Activated T-helper 2 cell treated with anti-CD3 and anti-CD28 coated beads, Interferon-gamma antibody, Interleukin-2, Interleukin-4, amounts not matched to agents 10 μg/mL and 5 μg/mL and 100 μg/mL, durations not matched to agents 14 hours and 24 hours and 36 hours (primary cell): ENCODE results near the gene ZBTB42. TPM values are rescaled to one million over a fixed set of nuclear protein-coding genes. Genes with fewer than 3 reads are reported as not detected.
"Not testable (repeated sequence)": the region's sequence is repeated elsewhere in the genome, so short reads cannot be mapped to it uniquely, and the experiment has no call there.

Source experiments
- DNase-seq: peaks from one replicate; pipeline ENCODE4 v3.0.0; 2021; ENCODE audit warnings: low spot score
- H3K27ac Mint-ChIP-seq: one replicate; pipeline ENCODE4 v1.8.0; 2021; ENCODE audit warnings: mixed read lengths
- H3K27me3 Mint-ChIP-seq: one replicate; pipeline ENCODE4 v1.8.0; 2021; ENCODE audit warnings: low read depth, mixed read lengths
- H3K36me3 Mint-ChIP-seq: one replicate; pipeline ENCODE4 v1.8.0; 2021; ENCODE audit warnings: low read depth, mixed read lengths
- H3K4me1 Mint-ChIP-seq: one replicate; pipeline ENCODE4 v1.8.0; 2021; ENCODE audit warnings: low read depth, mixed read lengths
- H3K4me3 Mint-ChIP-seq: one replicate; pipeline ENCODE4 v1.8.0; 2021; ENCODE audit warnings: low read depth, mild to moderate bottlenecking, moderate library complexity, mixed read lengths
- H3K9me3 Mint-ChIP-seq: one replicate; pipeline ENCODE4 v1.8.0; 2021; ENCODE audit warnings: mixed read lengths
- intact Hi-C: fragments of 100-400 bp; cut with micrococcal nuclease; formaldehyde crosslinking; loops from one replicate; pipeline ENCODE4 v1.15.1; 2023
- total RNA-seq: library from RNA; stranded (reverse); gene quantifications from 2 replicates; pipeline ENCODE4 v1.2.3, GENCODE V29; 2022

Gene ZBTB42
- total RNA-seq, 1 donor from 2014 or later, result 5.4 TPM

GRCh38 chr14:104820669-104821228 is 19.8 kb downstream of the ZBTB42 start:
- peaks cover 17% of the 10 kb centered on the region for H3K27me3 Mint-ChIP-seq
- intact Hi-C loops, result no loop called here
- peaks cover 6% of the 10 kb centered on the region for H3K4me1 Mint-ChIP-seq
- no peak overlapping the region for H3K4me3 Mint-ChIP-seq
- peaks cover 10% of the 10 kb centered on the region for H3K9me3 Mint-ChIP-seq
- H3K27ac Mint-ChIP-seq, result no peak overlapping the region
- H3K36me3 Mint-ChIP-seq, result peaks cover 11% of the 10 kb centered on the region
- DNase-seq, result no peak

- H3K27ac Mint-ChIP-seq, result no peak overlapping the region
- H3K4me3 Mint-ChIP-seq, result no peak overlapping the region
- H3K36me3 Mint-ChIP-seq, result peaks cover 11% of the 10 kb centered on the region
- DNase-seq, result no peak
- intact Hi-C loops, result no loop called here
- H3K4me1 Mint-ChIP-seq, result peaks cover 9% of the 10 kb centered on the region
- peaks cover 10% of the 10 kb centered on the region for H3K9me3 Mint-ChIP-seq
- peaks cover 19% of the 10 kb centered on the region for H3K27me3 Mint-ChIP-seq
Observed at GRCh38 chr14:104821229-104821945, 20.5 kb downstream of the ZBTB42 start.

GRCh38 chr14:104821971-104822608 is 21.2 kb downstream of the ZBTB42 start:
- Mint-ChIP-seq H3K36me3 (peaks cover 11% of the 10 kb centered on the region), H3K27ac (no peak overlapping the region), H3K27me3 (peaks cover 21% of the 10 kb centered on the region), H3K4me3 (no peak overlapping the region), H3K4me1 (peaks cover 9% of the 10 kb centered on the region), H3K9me3 (peaks cover 10% of the 10 kb centered on the region)
- DNase-seq, result no peak
- intact Hi-C loops, result no loop called here

- peaks cover 10% of the 10 kb centered on the region for H3K9me3 Mint-ChIP-seq
- H3K27ac Mint-ChIP-seq, result no peak overlapping the region
- H3K4me3 Mint-ChIP-seq, result no peak overlapping the region
- intact Hi-C loops, result no loop called here
- peaks cover 29% of the 10 kb centered on the region for H3K27me3 Mint-ChIP-seq
- peaks cover 11% of the 10 kb centered on the region for H3K4me1 Mint-ChIP-seq
- peaks cover 5% of the 10 kb centered on the region for H3K36me3 Mint-ChIP-seq
- no peak for DNase-seq
Observed at GRCh38 chr14:104822821-104823615, 22.1 kb downstream of the ZBTB42 start.

- intact Hi-C loops, result no loop called here
- H3K27ac Mint-ChIP-seq, result peak overlapping the region; percentile 3
Observed at GRCh38 chr14:104824353-104824997, 23.6 kb downstream of the ZBTB42 start.

GRCh38 chr14:104826189-104826860 is 25.4 kb downstream of the ZBTB42 start:
- peak overlapping the region; percentile 81 for H3K4me3 Mint-ChIP-seq
- intact Hi-C loops, result loop anchor here (1.0 to 5.0 kb wide), 3 partner anchors 25 to 74 kb away; partner anchors contain the start of genes SIVA1 and ZBTB42
- H3K9me3 Mint-ChIP-seq, result peaks cover 10% of the 10 kb centered on the region
- H3K4me1 Mint-ChIP-seq, result peaks cover 11% of the 10 kb centered on the region
- peak; percentile 87 for DNase-seq
- peaks cover 5% of the 10 kb centered on the region for H3K36me3 Mint-ChIP-seq
- H3K27me3 Mint-ChIP-seq, result peaks cover 29% of the 10 kb centered on the region
- H3K27ac Mint-ChIP-seq, result no peak overlapping the region

More at GRCh38 chr14:104824353-104824997, 23.6 kb downstream of the ZBTB42 start:
- H3K4me1 Mint-ChIP-seq, result peaks cover 11% of the 10 kb centered on the region
- no peak for DNase-seq
- H3K27me3 Mint-ChIP-seq, result peaks cover 29% of the 10 kb centered on the region
- H3K36me3 Mint-ChIP-seq, result peaks cover 5% of the 10 kb centered on the region
- H3K4me3 Mint-ChIP-seq, result peak overlapping the region; percentile 81
- H3K9me3 Mint-ChIP-seq, result peaks cover 10% of the 10 kb centered on the region

- Mint-ChIP-seq H3K4me3 (peak overlapping the region; percentile 53), H3K27me3 (peaks cover 29% of the 10 kb centered on the region), H3K4me1 (peaks cover 11% of the 10 kb centered on the region), H3K36me3 (peaks cover 5% of the 10 kb centered on the region), H3K9me3 (peaks cover 10% of the 10 kb centered on the region), H3K27ac (no peak overlapping the region)
- intact Hi-C loops, result loop anchor here (1.0 to 5.0 kb wide), 3 partner anchors 26 to 75 kb away; partner anchors contain the start of genes SIVA1 and ZBTB42
- no peak for DNase-seq
Observed at GRCh38 chr14:104826861-104827176, 25.9 kb downstream of the ZBTB42 start.

- Mint-ChIP-seq H3K36me3 (peaks cover 5% of the 10 kb centered on the region), H3K27me3 (peaks cover 29% of the 10 kb centered on the region), H3K4me3 (peak overlapping the region; percentile 53), H3K27ac (no peak overlapping the region), H3K4me1 (peaks cover 11% of the 10 kb centered on the region), H3K9me3 (peaks cover 10% of the 10 kb centered on the region)
- intact Hi-C loops, result loop anchor here (5.0 kb wide), 1 partner anchor 75 kb away; the partner anchor contains the start of gene SIVA1
- peak; percentile 41 for DNase-seq
Observed at GRCh38 chr14:104827177-104828055, 26.5 kb downstream of the ZBTB42 start.

- Mint-ChIP-seq H3K9me3 (no peaks in the 10 kb centered on the region), H3K27me3 (peaks cover 13% of the 10 kb centered on the region), H3K4me3 (no peak overlapping the region), H3K36me3 (no peaks in the 10 kb centered on the region), H3K4me1 (peaks cover 7% of the 10 kb centered on the region), H3K27ac (no peak overlapping the region)
- no peak for DNase-seq
- intact Hi-C loops, result no loop called here
Observed at GRCh38 chr14:104830781-104831180, 29.9 kb downstream of the ZBTB42 start.

- H3K27me3 Mint-ChIP-seq, result peaks cover 14% of the 10 kb centered on the region
- H3K4me1 Mint-ChIP-seq, H3K27ac Mint-ChIP-seq, H3K9me3 Mint-ChIP-seq, H3K4me3 Mint-ChIP-seq, H3K36me3 Mint-ChIP-seq, DNase-seq, intact Hi-C loops: not testable (repeated sequence)
Observed at GRCh38 chr14:104836171-104836935, 35.5 kb downstream of the ZBTB42 start.

- Mint-ChIP-seq H3K4me3 (no peak overlapping the region), H3K9me3 (no peaks in the 10 kb centered on the region), H3K4me1 (no peaks in the 10 kb centered on the region), H3K27me3 (peaks cover 57% of the 10 kb centered on the region), H3K27ac (no peak overlapping the region), H3K36me3 (no peaks in the 10 kb centered on the region)
- intact Hi-C loops, result no loop called here
- DNase-seq, result no peak
Observed at GRCh38 chr14:104841730-104842129, 40.8 kb downstream of the ZBTB42 start.
